Body of pancreas (tissue), 4 donors: ENCODE measurements around the gene SEMA4D. TPM values are rescaled to one million over a fixed set of nuclear protein-coding genes. Genes with fewer than 3 reads are reported as not detected.

Experiments
- ATAC-seq: fragments of 150-250 bp; one replicate; pipeline ENCODE4 v1.9.1; 2016
- DNase-seq, 4 donors: peaks; one replicate each; pipeline ENCODE4 v3.0.0-alpha.2; 2019
- H3K27ac ChIP-seq, 4 donors: fragments of 200-600 bp; sonication (generic); 1 replicate in 3 of 4; 2 replicates in 1 of 4; pipeline versions ENCODE4 v1.5.1 to v1.6.1; 2016 to 2019; ENCODE audit warnings: mild to moderate bottlenecking in 1 of 4, mixed read lengths in 1 of 4, moderate library complexity in 1 of 4
- H3K27me3 ChIP-seq, 2 donors: fragments of 200-600 bp; sonication (generic); one replicate each; pipeline ENCODE4 v1.6.0; 2016; ENCODE audit warnings: mild to moderate bottlenecking in 1 of 2
- H3K36me3 ChIP-seq, 2 donors: fragments of 200-600 bp; sonication (generic); replicated peaks in 1 of 2; 2 replicates each; pipeline ENCODE4 v1.5.1; 2016; ENCODE audit warnings: low read depth in 2 of 2; ENCODE audit not compliant: insufficient read depth in 1 of 2
- H3K4me1 ChIP-seq: fragments of 200-600 bp; sonication (generic); one replicate; pipeline ENCODE4 v1.6.0; 2016
- H3K4me3 ChIP-seq, 2 donors: fragments of 200-600 bp; sonication (generic); 1 replicate in 1 of 2; 2 replicates in 1 of 2; pipeline ENCODE4 v1.5.1; 2016 to 2019
- H3K9me3 ChIP-seq, 3 donors: fragments of 200-600 bp; sonication (generic); 1 replicate in 2 of 3; 2 replicates in 1 of 3; pipeline ENCODE4 v1.5.1; 2016
- POLR2A ChIP-seq, 3 donors: fragments of 450-650 bp; IDR thresholded peaks; one replicate each; pipeline ENCODE4 v1.6.1; 2016; ENCODE audit warnings: antibody characterized with exemption in 3 of 3, mild to moderate bottlenecking in 2 of 3
- WGBS, 2 donors: methylation state at CpG; one replicate each; pipeline ENCODE4 v1.1.5; 2017; 5-methylcytosine and 5-hydroxymethylcytosine counted together
- intact Hi-C: fragments of 100-400 bp; cut with DNase I; formaldehyde crosslinking; loops from one replicate; pipeline ENCODE4 v1.15.1; 2023
- total RNA-seq, 2 donors: library from RNA; depleted of rRNA; stranded (reverse); fragments of >200 nt; gene quantifications; one replicate each; pipeline ENCODE4 v1.1.0, GENCODE V29; 2016
- TF ChIP-seq, protein P1 (sequence below), 7 experiments: fragments of 450-650 bp in 4 of 7; fragments of 200-600 bp in 3 of 7; sonication (generic) in 3 of 7; IDR thresholded peaks; one replicate each; pipeline ENCODE4 v1.5.1; 2016 to 2019; ENCODE audit warnings: antibody characterized with exemption in 7 of 7

Gene SEMA4D
- total RNA-seq, 2 donors from 2014 or later = 15.6 to 18.1 TPM

DNA sequence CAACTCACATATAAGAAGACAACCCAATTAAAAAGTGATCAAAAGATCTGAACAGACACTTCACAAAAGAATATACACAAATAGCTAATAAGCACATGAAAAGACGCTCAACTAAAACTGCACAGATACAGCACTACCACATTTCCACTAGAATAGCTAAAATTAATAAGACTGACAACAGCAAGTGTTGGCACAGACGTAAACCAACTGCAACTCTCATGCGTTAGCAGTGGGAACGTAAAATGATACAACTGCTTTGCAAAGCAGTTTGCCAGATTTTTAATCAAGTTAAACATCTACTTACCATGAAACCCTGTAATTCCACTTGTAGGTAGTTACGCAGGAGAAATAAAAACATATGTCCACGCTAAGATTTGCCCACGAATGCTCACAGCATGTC is 9.0 kb downstream of the SEMA4D start:
- intact Hi-C loops = no loop called here
- no peak for TF ChIP-seq POLR2A (IDR thresholded peaks at IDR 0.05)
- TF ChIP-seq, protein P1, sequence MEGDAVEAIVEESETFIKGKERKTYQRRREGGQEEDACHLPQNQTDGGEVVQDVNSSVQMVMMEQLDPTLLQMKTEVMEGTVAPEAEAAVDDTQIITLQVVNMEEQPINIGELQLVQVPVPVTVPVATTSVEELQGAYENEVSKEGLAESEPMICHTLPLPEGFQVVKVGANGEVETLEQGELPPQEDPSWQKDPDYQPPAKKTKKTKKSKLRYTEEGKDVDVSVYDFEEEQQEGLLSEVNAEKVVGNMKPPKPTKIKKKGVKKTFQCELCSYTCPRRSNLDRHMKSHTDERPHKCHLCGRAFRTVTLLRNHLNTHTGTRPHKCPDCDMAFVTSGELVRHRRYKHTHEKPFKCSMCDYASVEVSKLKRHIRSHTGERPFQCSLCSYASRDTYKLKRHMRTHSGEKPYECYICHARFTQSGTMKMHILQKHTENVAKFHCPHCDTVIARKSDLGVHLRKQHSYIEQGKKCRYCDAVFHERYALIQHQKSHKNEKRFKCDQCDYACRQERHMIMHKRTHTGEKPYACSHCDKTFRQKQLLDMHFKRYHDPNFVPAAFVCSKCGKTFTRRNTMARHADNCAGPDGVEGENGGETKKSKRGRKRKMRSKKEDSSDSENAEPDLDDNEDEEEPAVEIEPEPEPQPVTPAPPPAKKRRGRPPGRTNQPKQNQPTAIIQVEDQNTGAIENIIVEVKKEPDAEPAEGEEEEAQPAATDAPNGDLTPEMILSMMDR (IDR thresholded peaks at IDR 0.05) = no peak
- H3K9me3 ChIP-seq = no peaks in the 10 kb centered on the region
- no peaks in the 10 kb centered on the region for H3K36me3 ChIP-seq
- no peak overlapping the region for H3K27ac ChIP-seq
- ATAC-seq = no peak
- no peaks in the 10 kb centered on the region for H3K27me3 ChIP-seq
- no peak overlapping the region for H3K4me3 ChIP-seq
- DNase-seq = no peak
- H3K4me1 ChIP-seq = no peaks in the 10 kb centered on the region
- WGBS, 2 donors = 88 to 95% methylated on average over 7 of the region's 7 CpGs

DNA sequence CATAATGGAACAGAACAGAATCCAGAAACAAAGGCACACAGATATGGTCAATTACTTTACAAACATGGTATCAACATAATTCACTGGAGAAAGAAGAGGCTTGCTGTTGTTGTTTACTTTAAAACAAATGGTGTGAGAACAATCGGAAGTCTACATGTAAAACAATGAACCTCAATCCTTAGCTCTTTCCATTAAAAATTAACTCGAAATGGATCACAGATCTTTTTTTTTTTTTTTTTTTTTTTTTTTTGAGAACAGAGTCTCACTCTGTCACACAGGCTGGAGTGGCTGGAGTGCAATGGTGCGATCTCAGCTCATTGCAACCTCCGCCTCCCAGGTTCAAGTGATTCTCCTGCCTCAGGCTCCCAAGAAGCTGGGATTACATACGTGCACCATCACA is 9.8 kb downstream of the SEMA4D start:
- 82 to 89% methylated on average over 5 of the region's 5 CpGs for WGBS, 2 donors
- no peak for TF ChIP-seq POLR2A (IDR thresholded peaks at IDR 0.05)
- TF ChIP-seq, protein P1 (IDR thresholded peaks at IDR 0.05) = no peak
- Histone ChIP-seq H3K27ac (no peak overlapping the region), H3K27me3 (no peaks in the 10 kb centered on the region), H3K9me3 (no peaks in the 10 kb centered on the region), H3K4me1 (no peaks in the 10 kb centered on the region), H3K36me3 (no peaks in the 10 kb centered on the region), H3K4me3 (no peak overlapping the region)
- intact Hi-C loops = no loop called here
- ATAC-seq (no peak), DNase-seq (no peak)

DNA sequence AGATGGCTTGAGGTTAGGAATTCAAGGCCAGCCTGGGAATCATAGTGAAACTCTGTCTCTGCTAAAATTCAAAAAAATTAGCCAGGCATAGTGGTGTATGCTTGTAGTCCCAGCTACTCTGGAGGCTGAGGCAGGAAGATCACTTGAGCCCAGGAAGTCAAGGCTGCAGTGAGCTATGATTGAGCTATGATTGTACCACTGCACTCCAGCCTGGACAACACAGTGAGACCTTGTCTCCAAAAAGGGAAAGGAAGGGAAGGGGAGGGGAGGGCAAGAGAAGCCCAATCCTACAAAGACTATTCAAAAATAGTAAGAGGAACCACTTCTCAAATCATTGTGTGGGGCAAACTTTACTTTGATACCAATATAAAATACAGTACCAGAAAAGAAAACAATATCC is 11.2 kb downstream of the SEMA4D start:
- Histone ChIP-seq H3K4me1 (no peaks in the 10 kb centered on the region), H3K36me3 (no peaks in the 10 kb centered on the region), H3K27me3 (no peaks in the 10 kb centered on the region), H3K4me3 (no peak overlapping the region), H3K9me3 (no peaks in the 10 kb centered on the region), H3K27ac (no peak overlapping the region)
- TF ChIP-seq, protein P1 (IDR thresholded peaks at IDR 0.05) = no peak
- no peak for TF ChIP-seq POLR2A (IDR thresholded peaks at IDR 0.05)
- intact Hi-C loops = no loop called here
- ATAC-seq (no peak), DNase-seq (no peak)

DNA sequence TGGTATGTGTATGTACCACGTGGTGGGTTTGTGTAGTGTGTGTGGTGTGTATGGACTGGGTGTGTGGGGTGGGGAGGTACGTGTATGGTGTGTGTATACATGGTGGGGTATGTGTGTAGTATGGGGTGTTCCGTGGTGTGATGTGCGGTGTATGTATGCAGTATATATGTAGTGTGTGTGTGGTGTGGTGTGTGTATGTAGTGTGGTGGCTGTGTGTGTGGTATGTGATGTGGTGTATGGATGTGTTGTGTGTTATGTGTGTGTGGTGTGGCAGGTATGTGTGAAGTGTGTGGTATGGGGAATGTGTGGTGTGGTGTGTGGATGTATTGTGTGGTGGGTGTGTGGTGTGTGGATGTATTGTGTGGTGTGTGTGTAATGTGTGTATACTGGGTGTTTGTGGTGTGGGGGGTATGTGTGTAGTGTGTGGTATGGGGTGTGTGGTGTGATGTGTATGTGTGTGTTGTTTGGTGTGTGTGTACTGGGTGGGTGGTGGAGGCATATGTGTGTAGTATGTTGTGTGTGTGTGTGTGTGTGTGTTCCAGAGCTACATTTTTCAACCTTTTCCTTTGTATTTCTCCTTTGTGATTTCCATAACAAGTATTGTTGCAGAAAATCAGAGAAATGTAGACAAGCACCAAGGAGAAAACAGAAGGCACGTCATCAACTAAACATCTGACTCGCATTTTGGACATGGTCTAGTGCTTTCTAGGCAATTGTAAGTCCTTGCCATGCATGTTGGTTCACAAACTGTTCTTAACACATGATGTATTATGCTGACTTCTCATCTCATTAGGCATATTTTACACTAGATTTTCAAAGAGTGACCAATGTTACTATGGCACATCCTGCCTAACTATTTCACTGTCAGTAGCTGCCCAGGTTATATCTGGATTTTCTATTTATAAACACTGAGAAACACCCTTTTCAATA is 13.2 kb downstream of the SEMA4D start:
- Histone ChIP-seq H3K36me3 (no peaks in the 10 kb centered on the region), H3K4me3 (no peak overlapping the region), H3K4me1 (no peaks in the 10 kb centered on the region), H3K27ac (no peak overlapping the region), H3K9me3 (no peaks in the 10 kb centered on the region), H3K27me3 (no peaks in the 10 kb centered on the region)
- TF ChIP-seq, protein P1 (IDR thresholded peaks at IDR 0.05) = no peak
- no peak for TF ChIP-seq POLR2A (IDR thresholded peaks at IDR 0.05)
- ATAC-seq (no peak), DNase-seq (no peak)
- WGBS, 2 donors = 81 to 91% methylated on average over 6 of the region's 6 CpGs
- intact Hi-C loops = no loop called here
